GM13977 (cell line): ENCODE data around the gene SPTAN1.

Source experiments
- DNase-seq: peaks from one replicate; pipeline ENCODE4 v3.0.0; 2012; ENCODE audit warnings: low spot score
- in situ Hi-C: fragments of 300-500 bp; cut with MboI; formaldehyde crosslinking; loops from one replicate; pipeline ENCODE4 v1.12.0; 2022; ENCODE audit warnings: low sequenced_read_pairs, low pct_unique_long_range_greater_than_20kb, mixed read lengths, inconsistent platforms; ENCODE audit not compliant: unreplicated experiment
- TF ChIP-seq, protein P1 (sequence below): IDR thresholded peaks from 2 replicates; pipeline ENCODE4 v1.5.1; 2012; ENCODE audit warnings: mild to moderate bottlenecking, control low read depth; ENCODE audit not compliant: insufficient read depth; ENCODE audit errors: extremely low read depth, missing control alignments

SPTAN1 gene

GRCh38 chr9:128540634-128541360 lies 11.6 kb upstream of the SPTAN1 start:
- in situ Hi-C loops: no loop called here
- TF ChIP-seq, protein P1, sequence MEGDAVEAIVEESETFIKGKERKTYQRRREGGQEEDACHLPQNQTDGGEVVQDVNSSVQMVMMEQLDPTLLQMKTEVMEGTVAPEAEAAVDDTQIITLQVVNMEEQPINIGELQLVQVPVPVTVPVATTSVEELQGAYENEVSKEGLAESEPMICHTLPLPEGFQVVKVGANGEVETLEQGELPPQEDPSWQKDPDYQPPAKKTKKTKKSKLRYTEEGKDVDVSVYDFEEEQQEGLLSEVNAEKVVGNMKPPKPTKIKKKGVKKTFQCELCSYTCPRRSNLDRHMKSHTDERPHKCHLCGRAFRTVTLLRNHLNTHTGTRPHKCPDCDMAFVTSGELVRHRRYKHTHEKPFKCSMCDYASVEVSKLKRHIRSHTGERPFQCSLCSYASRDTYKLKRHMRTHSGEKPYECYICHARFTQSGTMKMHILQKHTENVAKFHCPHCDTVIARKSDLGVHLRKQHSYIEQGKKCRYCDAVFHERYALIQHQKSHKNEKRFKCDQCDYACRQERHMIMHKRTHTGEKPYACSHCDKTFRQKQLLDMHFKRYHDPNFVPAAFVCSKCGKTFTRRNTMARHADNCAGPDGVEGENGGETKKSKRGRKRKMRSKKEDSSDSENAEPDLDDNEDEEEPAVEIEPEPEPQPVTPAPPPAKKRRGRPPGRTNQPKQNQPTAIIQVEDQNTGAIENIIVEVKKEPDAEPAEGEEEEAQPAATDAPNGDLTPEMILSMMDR: no peak
- no peak for DNase-seq

DNA sequence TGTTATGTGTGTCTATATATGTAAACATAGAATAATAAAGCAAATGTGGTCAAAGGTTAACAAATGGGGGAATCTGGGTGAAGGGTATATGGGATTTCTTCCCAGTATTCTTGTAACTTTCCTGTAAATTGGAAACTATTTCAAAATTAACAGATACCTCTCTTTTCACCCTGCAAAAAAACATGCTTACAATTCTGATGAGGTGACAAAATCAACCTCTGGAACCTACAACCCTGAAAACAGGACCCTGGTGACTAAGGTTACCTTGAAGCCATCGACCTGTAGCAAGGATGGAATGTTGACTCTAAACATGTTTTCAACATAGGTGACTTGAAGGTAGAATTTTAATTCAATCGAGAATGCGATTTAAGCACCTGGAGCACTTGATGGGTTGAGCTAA lies 5.9 kb upstream of the SPTAN1 start:
- in situ Hi-C loops: no loop called here
- DNase-seq: no peak
- TF ChIP-seq, protein P1: no peak

DNA sequence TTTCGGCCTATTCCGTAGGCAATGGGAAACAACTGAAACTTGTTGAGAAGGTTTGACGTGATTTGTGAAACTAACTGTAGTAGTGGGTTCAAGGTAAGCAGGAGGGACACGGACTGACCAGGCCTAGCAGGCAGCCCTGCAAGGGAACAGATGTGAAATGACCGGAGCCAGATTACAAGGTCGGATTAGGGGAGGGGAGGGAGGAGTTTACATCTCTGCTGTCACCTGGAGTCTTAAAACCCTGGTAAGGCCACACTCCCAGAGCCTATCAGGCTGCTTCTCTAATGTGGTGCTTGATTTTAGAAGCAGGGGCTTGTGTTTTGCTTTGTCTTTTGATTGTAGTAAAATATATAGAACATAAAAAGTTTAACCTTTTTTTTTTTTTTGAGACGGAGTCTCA lies 3.5 kb upstream of the SPTAN1 start:
- TF ChIP-seq, protein P1: no peak
- in situ Hi-C loops: no loop called here
- no peak for DNase-seq

DNA sequence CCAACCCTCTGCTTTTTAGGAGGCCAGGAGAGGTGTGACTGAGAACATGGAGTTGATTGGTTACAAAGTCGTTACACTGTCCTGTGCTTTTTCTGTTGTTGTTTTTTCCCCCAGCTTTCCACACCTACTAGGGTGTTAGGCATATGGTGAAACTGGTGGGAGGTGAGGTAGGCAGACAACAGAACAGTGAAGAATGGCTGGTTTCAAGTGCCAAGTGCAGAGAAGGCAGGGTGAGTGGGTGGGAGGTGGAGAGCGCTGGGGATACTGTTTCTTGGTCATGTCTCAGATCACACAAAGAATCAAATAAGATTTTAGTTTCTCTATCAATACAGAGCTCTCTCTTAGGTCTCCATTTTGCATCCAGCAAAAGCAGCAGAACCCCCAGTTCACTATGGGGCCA lies 2.2 kb upstream of the SPTAN1 start:
- TF ChIP-seq, protein P1: no peak
- DNase-seq: no peak
- in situ Hi-C loops: no loop called here

GRCh38 chr9:128550770-128551656 lies 1.4 kb upstream of the SPTAN1 start:
- no peak for DNase-seq
- TF ChIP-seq, protein P1: no peak
- in situ Hi-C loops: no loop called here

- no peak for DNase-seq
- TF ChIP-seq, protein P1: no peak
- in situ Hi-C loops: no loop called here
These were observed 682 bp upstream of the SPTAN1 start for GRCh38 chr9:128551657-128552152.
